HepG2 (cell line): ENCODE measurements around the gene MRRF. TPM values are rescaled to one million over a fixed set of nuclear protein-coding genes. Genes with fewer than 3 reads are reported as not detected.

Source experiments
- ATAC-seq: fragments of 200-7000 bp; cut with Tn5 transposase; 3 replicates; pipeline ENCODE4 v1.9.1; 2020; ENCODE audit warnings: mild to moderate bottlenecking, moderate library complexity
- BruUV-seq: library from RNA; stranded (reverse); fragments of 400-500 nt; replicated peaks from 2 replicates; lab custom pipeline; 2021; lab: Mats Ljungman, UMichigan
- CTCF ChIA-PET: fragments of 300-600 bp; formaldehyde crosslinking; extraction: SDS; loops from one replicate; lab custom pipeline; 2021; ENCODE audit warnings: low total read pairs, inconsistent platforms, low intra/inter-chr PET ratio; lab: Yijun Ruan, JAX
- POLR2A ChIA-PET: fragments of 350-600 bp; sonication (Branson Sonifier 250); formaldehyde crosslinking; loops from one replicate; lab custom pipeline; 2020; ENCODE audit warnings: antibody characterized with exemption, inconsistent platforms; lab: Yijun Ruan, JAX
- DNase-seq: peaks from one replicate; pipeline ENCODE4 v3.0.0-alpha.2; 2015; ENCODE audit warnings: low spot score
- FAIRE-seq: peaks from 3 replicates; lab custom pipeline; 2011; peaks lifted over from hg19 to GRCh38; lab: Jason Lieb, UNC
- H2AFZ ChIP-seq: one replicate; pipeline ENCODE4 v1.6.1; 2011; ENCODE audit warnings: low read length, inconsistent platforms
- H3K27ac ChIP-seq: fragments of 300-600 bp; 3 replicates; pipeline ENCODE4 v1.8.0; 2011; ENCODE audit warnings: mixed run types, mild to moderate bottlenecking, mixed read lengths, low read length, inconsistent platforms; ENCODE audit not compliant: insufficient read depth; ENCODE audit errors: extremely low read length
- H3K27me3 ChIP-seq, 2 experiments: fragments of 200-600 bp in 1 of 2; 2 replicates in 1 of 2; 3 replicates in 1 of 2; pipeline versions ENCODE4 v1.6.0 to v1.8.0; 2011; ENCODE audit warnings: low read length in 2 of 2, mild to moderate bottlenecking in 2 of 2, moderate library complexity in 2 of 2, inconsistent platforms in 1 of 2; ENCODE audit not compliant: insufficient read depth in 2 of 2, control insufficient read depth in 1 of 2
- H3K36me3 ChIP-seq, 2 experiments: fragments of 200-600 bp in 1 of 2; replicated peaks in 1 of 2; 2 replicates in 1 of 2; 3 replicates in 1 of 2; pipeline versions ENCODE4 v1.5.1 to v1.8.0; 2011; ENCODE audit warnings: low read length in 2 of 2, inconsistent platforms in 1 of 2; ENCODE audit not compliant: insufficient read depth in 2 of 2, control insufficient read depth in 1 of 2
- H3K4me1 ChIP-seq: 2 replicates; pipeline ENCODE4 v1.5.1; 2012; ENCODE audit warnings: low read length, inconsistent platforms; ENCODE audit not compliant: insufficient read depth
- H3K4me2 ChIP-seq: 2 replicates; pipeline ENCODE4 v1.6.0; 2011; ENCODE audit warnings: low read depth, low read length, inconsistent platforms
- H3K4me3 ChIP-seq, 3 experiments: fragments of 200-600 bp in 1 of 3; sonication (generic), shearing (Covaris generic) in 1 of 3; replicated peaks in 1 of 3; 2 replicates each; pipeline ENCODE4 v1.5.1; 2011 to 2016; ENCODE audit warnings: low read length in 3 of 3, inconsistent platforms in 2 of 3, low read depth in 2 of 3, mild to moderate bottlenecking in 2 of 3, control low read depth in 1 of 3, mixed read lengths in 1 of 3; ENCODE audit not compliant: insufficient read depth in 1 of 3
- H3K79me2 ChIP-seq: one replicate; pipeline ENCODE4 v1.6.1; 2011; ENCODE audit warnings: low read length, inconsistent platforms; ENCODE audit not compliant: insufficient read depth
- H3K9ac ChIP-seq: 2 replicates; pipeline ENCODE4 v1.6.0; 2011; ENCODE audit warnings: mild to moderate bottlenecking, low read depth, low read length, inconsistent platforms; ENCODE audit not compliant: insufficient read depth
- H3K9me3 ChIP-seq: 2 replicates; pipeline ENCODE4 v1.5.1; 2012; ENCODE audit warnings: mild to moderate bottlenecking, low read length
- H4K20me1 ChIP-seq: 2 replicates; pipeline ENCODE4 v1.6.0; 2011; ENCODE audit warnings: inconsistent platforms, mild to moderate bottlenecking, low read length, moderate library complexity; ENCODE audit not compliant: insufficient read depth
- BHLHE40 ChIP-seq: IDR thresholded peaks from 2 replicates; pipeline ENCODE4 v1.6.1; 2011; ENCODE audit warnings: low read length, improper control_type of control experiment
- BRCA1 ChIP-seq: sonication (generic); formaldehyde crosslinking; IDR thresholded peaks from 2 replicates; pipeline ENCODE4 v1.4.0; 2020; ENCODE audit warnings: missing genetic modification reagents
- CBX1 ChIP-seq: IDR thresholded peaks from one replicate; pipeline ENCODE4 v1.6.1; 2016; ENCODE audit warnings: antibody characterized with exemption, low read depth
- CENPT ChIP-seq: sonication (generic); formaldehyde crosslinking; IDR thresholded peaks from 2 replicates; pipeline ENCODE4 v1.8.0; 2022; ENCODE audit warnings: low read depth, mild to moderate bottlenecking, moderate library complexity, missing genetic modification reagents
- EED ChIP-seq: sonication (generic); formaldehyde crosslinking; IDR thresholded peaks from 2 replicates; pipeline ENCODE4 v1.5.0; 2020; ENCODE audit warnings: mild to moderate bottlenecking, missing genetic modification reagents
- MBNL3 ChIP-seq: fragments of 250-450 bp; sonication (Bioruptor Pico); conservative IDR thresholded peaks from 2 replicates; pipeline ENCODE4 v1.8.0; 2022; ENCODE audit warnings: mild to moderate bottlenecking, inconsistent platforms
- RBAK ChIP-seq: sonication (generic); formaldehyde crosslinking; IDR thresholded peaks from 2 replicates; pipeline ENCODE4 v1.5.1; 2020; ENCODE audit warnings: mild to moderate bottlenecking, missing genetic modification reagents
- SPEN ChIP-seq: sonication (generic); formaldehyde crosslinking; IDR thresholded peaks from 2 replicates; pipeline ENCODE4 v1.5.1; 2020; ENCODE audit warnings: low read depth, mild to moderate bottlenecking, missing genetic modification reagents
- TCF7 ChIP-seq: sonication (generic); IDR thresholded peaks from 2 replicates; pipeline ENCODE4 v1.6.1; 2016; ENCODE audit warnings: antibody characterized with exemption, low read depth
- ZFP1 ChIP-seq: IDR thresholded peaks from 2 replicates; pipeline ENCODE4 v1.6.1; 2016
- ZFP37 ChIP-seq: sonication (generic); formaldehyde crosslinking; IDR thresholded peaks from 2 replicates; pipeline ENCODE4 v1.4.0; 2020; ENCODE audit warnings: missing genetic modification reagents, borderline replicate concordance
- ZNF260 ChIP-seq: sonication (generic); formaldehyde crosslinking; IDR thresholded peaks from 2 replicates; pipeline ENCODE4 v1.4.0; 2020; ENCODE audit warnings: missing genetic modification reagents, low read depth, mild to moderate bottlenecking, borderline replicate concordance
- ZNF549 ChIP-seq: sonication (generic); formaldehyde crosslinking; IDR thresholded peaks from 2 replicates; pipeline ENCODE4 v1.5.0; 2020; ENCODE audit warnings: missing genetic modification reagents
- ZNF816 ChIP-seq: sonication (generic); formaldehyde crosslinking; IDR thresholded peaks from 2 replicates; pipeline ENCODE4 v1.8.0; 2022; ENCODE audit warnings: missing genetic modification reagents, mild to moderate bottlenecking, borderline replicate concordance
- ZSCAN22 ChIP-seq: sonication (generic); formaldehyde crosslinking; IDR thresholded peaks from 2 replicates; pipeline ENCODE4 v1.4.0; 2020; ENCODE audit warnings: mild to moderate bottlenecking, missing genetic modification reagents
- WGBS: methylation state at CpG from one replicate; pipeline ENCODE4 v1.1.6; 2017; ENCODE audit warnings: low lambda C conversion rate; 5-methylcytosine and 5-hydroxymethylcytosine counted together
- in situ Hi-C: cut with HindIII; loops from 2 replicates; pipeline ENCODE4 v1.10.0; 2017; ENCODE audit warnings: low pct_unique_long_range_greater_than_20kb; ENCODE audit not compliant: extremely low pct_ligation_motif_present
- intact Hi-C: fragments of 100-400 bp; cut with micrococcal nuclease; formaldehyde crosslinking; loops from one replicate; pipeline ENCODE4 v1.10.0; 2022; ENCODE audit not compliant: unreplicated experiment
- polyA plus RNA-seq, 8 experiments: library from polyadenylated mRNA; depleted of rRNA in 3 of 8; stranded (reverse) in 7 of 8; unstranded in 1 of 8; fragments of >200 nt; fragmentation: Illumina TruSeq in 4 of 8; extraction: Trizol in 4 of 8; gene quantifications; 2 replicates each; pipeline versions ENCODE4 v1.2.1 to v1.2.3, GENCODE V29; 2011 to 2016; ENCODE audit warnings: low read depth in 4 of 8, missing spikeins in 1 of 8, mixed read lengths in 1 of 8; ENCODE audit not compliant: insufficient read depth in 1 of 8
- total RNA-seq, 5 experiments: library from RNA; depleted of rRNA; stranded (reverse); fragments of >200 nt; fragmentation: Illumina TruSeq; extraction: Trizol; gene quantifications; 2 replicates each; pipeline ENCODE4 v1.2.3, GENCODE V29; 2016; ENCODE audit warnings: low read depth in 1 of 5
- TF ChIP-seq, protein P1 (sequence below), 2 experiments: sonication (generic) in 1 of 2; formaldehyde crosslinking in 1 of 2; IDR thresholded peaks; 2 replicates each; pipeline versions ENCODE4 v1.6.1 to v1.9.0; 2014 to 2022; ENCODE audit warnings: antibody characterized with exemption in 1 of 2, borderline replicate concordance in 1 of 2, inconsistent platforms in 1 of 2, low read depth in 1 of 2, missing genetic modification reagents in 1 of 2

Gene MRRF
- total and polyA plus RNA-seq, 2 of the 13 experiments (the other 11 are each of a cell fraction or from before 2014, with no cell fraction given) = 37.3 to 44.3 TPM

DNA sequence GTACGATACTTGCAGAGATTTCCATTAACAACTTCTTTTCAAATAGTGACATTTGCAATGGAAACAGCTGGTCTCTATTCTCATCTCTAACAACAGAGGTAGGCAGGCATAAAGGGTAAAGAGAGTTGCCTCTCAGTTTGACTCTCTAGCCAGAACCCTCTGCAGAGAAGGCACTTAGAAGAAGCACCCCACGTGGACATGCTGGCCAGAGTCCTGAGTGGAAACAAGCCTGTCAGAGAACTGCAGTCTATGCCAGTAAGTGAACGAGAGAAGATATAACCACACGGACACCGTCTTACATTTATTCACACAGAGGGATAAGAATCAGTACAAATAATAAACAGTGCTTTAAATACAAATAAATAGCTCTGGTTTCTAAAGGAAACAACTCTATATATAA, 25.0 kb upstream of the MRRF start (continued):
- TF ChIP-seq, protein P1, sequence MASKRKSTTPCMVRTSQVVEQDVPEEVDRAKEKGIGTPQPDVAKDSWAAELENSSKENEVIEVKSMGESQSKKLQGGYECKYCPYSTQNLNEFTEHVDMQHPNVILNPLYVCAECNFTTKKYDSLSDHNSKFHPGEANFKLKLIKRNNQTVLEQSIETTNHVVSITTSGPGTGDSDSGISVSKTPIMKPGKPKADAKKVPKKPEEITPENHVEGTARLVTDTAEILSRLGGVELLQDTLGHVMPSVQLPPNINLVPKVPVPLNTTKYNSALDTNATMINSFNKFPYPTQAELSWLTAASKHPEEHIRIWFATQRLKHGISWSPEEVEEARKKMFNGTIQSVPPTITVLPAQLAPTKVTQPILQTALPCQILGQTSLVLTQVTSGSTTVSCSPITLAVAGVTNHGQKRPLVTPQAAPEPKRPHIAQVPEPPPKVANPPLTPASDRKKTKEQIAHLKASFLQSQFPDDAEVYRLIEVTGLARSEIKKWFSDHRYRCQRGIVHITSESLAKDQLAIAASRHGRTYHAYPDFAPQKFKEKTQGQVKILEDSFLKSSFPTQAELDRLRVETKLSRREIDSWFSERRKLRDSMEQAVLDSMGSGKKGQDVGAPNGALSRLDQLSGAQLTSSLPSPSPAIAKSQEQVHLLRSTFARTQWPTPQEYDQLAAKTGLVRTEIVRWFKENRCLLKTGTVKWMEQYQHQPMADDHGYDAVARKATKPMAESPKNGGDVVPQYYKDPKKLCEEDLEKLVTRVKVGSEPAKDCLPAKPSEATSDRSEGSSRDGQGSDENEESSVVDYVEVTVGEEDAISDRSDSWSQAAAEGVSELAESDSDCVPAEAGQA (IDR thresholded peaks at IDR 0.05; ENCODE audit: low read depth) = no peak
- TF ChIP-seq, protein P1 (CRISPR knock-in tag; IDR thresholded peaks at IDR 0.05; ENCODE audit: borderline replicate concordance) = no peak
- TF ChIP-seq ZNF260 (CRISPR knock-in tag) = no peak
- no peak for TF ChIP-seq ZFP1 (CRISPR knock-in tag)
- TF ChIP-seq RBAK (CRISPR knock-in tag) = no peak
- TF ChIP-seq BRCA1 (CRISPR knock-in tag) = no peak
- no peak for TF ChIP-seq ZNF816 (CRISPR knock-in tag)

DNA sequence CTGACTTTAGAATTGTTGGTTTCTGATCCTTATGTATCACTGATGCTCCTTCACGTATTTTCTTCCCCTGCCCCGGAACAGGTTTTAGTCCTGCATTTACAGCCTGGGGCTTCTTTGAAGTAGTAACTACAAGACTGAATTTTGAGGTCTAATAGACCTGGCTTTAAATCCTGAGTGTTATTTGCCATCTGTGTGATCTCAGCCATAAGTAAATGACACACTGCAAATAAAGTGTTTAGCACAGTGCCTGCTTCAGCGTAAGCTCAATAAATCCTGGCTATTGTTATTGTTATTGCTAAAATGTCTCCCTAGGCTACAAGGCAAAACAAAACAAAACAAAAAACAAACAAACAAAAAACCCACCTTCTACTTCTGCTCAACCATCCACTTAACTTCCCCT, 20.3 kb upstream of the MRRF start:
- Histone ChIP-seq H3K4me2 (no peak overlapping the region), H3K27ac (no peak overlapping the region), H3K27me3 (no peaks in the 10 kb centered on the region), H3K4me3 (no peak overlapping the region), H2AFZ (no peak overlapping the region), H3K36me3 (peaks cover 17 to 67% of the 10 kb centered on the region in 2 experiments), H3K79me2 (no peaks in the 10 kb centered on the region), H4K20me1 (no peaks in the 10 kb centered on the region), H3K9me3 (no peaks in the 10 kb centered on the region), H3K4me1 (no peaks in the 10 kb centered on the region), H3K9ac (no peak overlapping the region)
- intact Hi-C loops = no loop called here
- no peak for DNase-seq
- CTCF ChIA-PET = no interaction called here
- POLR2A ChIA-PET = no interaction called here
- TF ChIP-seq TCF7 (no peak), ZNF549 (CRISPR knock-in tag) (no peak), CENPT (CRISPR knock-in tag) (no peak), SPEN (no peak), CBX1 (no peak), MBNL3 (CRISPR knock-in tag) (no peak), ZFP37 (CRISPR knock-in tag) (no peak), EED (no peak), ZSCAN22 (CRISPR knock-in tag) (no peak), BHLHE40 (no peak)
- in situ Hi-C loops = no loop called here
- no peak for FAIRE-seq
- ATAC-seq = no peak
- BruUV-seq = no TSS peak
- 99% methylated on average over 3 of the region's 3 CpGs for WGBS
